Frontal cortex (tissue), 4 donors: Measurements from ENCODE around the gene CBX5. TPM values are rescaled to one million over a fixed set of nuclear protein-coding genes. Genes with fewer than 3 reads are reported as not detected.
A peak's percentile ranks its signal among the peaks of the same experiment; 100 is the strongest.
"Not testable (repeated sequence)": the region's sequence is repeated elsewhere in the genome, so short reads cannot be mapped to it uniquely, and the experiment has no call there.

ENCODE experiments used
- DNase-seq, 2 donors: peaks; one replicate each; pipeline ENCODE4 v3.0.0; 2012; ENCODE audit warnings: low spot score in 2 of 2
- FAIRE-seq: peaks from 2 replicates; lab custom pipeline; 2012; peaks lifted over from hg19 to GRCh38; lab: Jason Lieb, UNC
- total RNA-seq: library from RNA; depleted of rRNA; stranded (reverse); fragments of >200 nt; gene quantifications from one replicate; pipeline ENCODE4 v1.2.3, GENCODE V29; 2014
- donor health status: control.
- donor health status: control.
- donor health status: control.

CBX5 gene
- total RNA-seq, 1 donor from 2014 or later: 83.2 TPM

GRCh38 chr12:54273981-54274380 lies 5.9 kb downstream of the CBX5 start:
- FAIRE-seq: no peak
- no peak for DNase-seq

GRCh38 chr12:54272214-54272613 lies 7.7 kb downstream of the CBX5 start:
- DNase-seq (no peak), FAIRE-seq (no peak)

- FAIRE-seq: no peak
- DNase-seq: no peak
Measured at GRCh38 chr12:54270345-54270744, 9.6 kb downstream of the CBX5 start.

GRCh38 chr12:54266852-54267251 lies 13.1 kb downstream of the CBX5 start:
- FAIRE-seq (no peak), DNase-seq (no peak)

GRCh38 chr12:54265364-54265812 lies 14.5 kb downstream of the CBX5 start:
- FAIRE-seq: no peak

GRCh38 chr12:54262403-54262925 lies 17.5 kb downstream of the CBX5 start:
- FAIRE-seq (no peak), DNase-seq (no peak)

More at GRCh38 chr12:54265364-54265812, 14.5 kb downstream of the CBX5 start:
- no peak for DNase-seq

GRCh38 chr12:54261815-54262402 lies 18.0 kb downstream of the CBX5 start:
- FAIRE-seq (no peak), DNase-seq (no peak)

GRCh38 chr12:54259194-54260011 lies 20.5 kb downstream of the CBX5 start:
- FAIRE-seq (no peak), DNase-seq (peak; percentile 70 to 80)

GRCh38 chr12:54258201-54258681 lies 21.7 kb downstream of the CBX5 start:
- no peak for DNase-seq
- no peak for FAIRE-seq

GRCh38 chr12:54257332-54257731 lies 22.6 kb downstream of the CBX5 start:
- no peak for FAIRE-seq
- DNase-seq: no peak

GRCh38 chr12:54253240-54253639 lies 26.7 kb downstream of the CBX5 start:
- no peak for FAIRE-seq
- DNase-seq: no peak

- FAIRE-seq (no peak), DNase-seq (peak; percentile 41 to 50)
Measured at GRCh38 chr12:54251667-54252284, 28.1 kb downstream of the CBX5 start.

GRCh38 chr12:54249489-54249888 lies 30.4 kb downstream of the CBX5 start:
- FAIRE-seq (no peak), DNase-seq (no peak)

GRCh38 chr12:54246011-54246641 lies 33.8 kb downstream of the CBX5 start:
- FAIRE-seq (no peak), DNase-seq (no peak)

GRCh38 chr12:54240971-54241588 lies 38.8 kb downstream of the CBX5 start:
- DNase-seq (no peak), FAIRE-seq (no peak)

GRCh38 chr12:54240129-54240528 lies 39.8 kb downstream of the CBX5 start:
- DNase-seq (no peak), FAIRE-seq (no peak)

GRCh38 chr12:54239620-54240019 lies 40.3 kb downstream of the CBX5 start:
- DNase-seq (no peak), FAIRE-seq (no peak)

GRCh38 chr12:54238531-54238930 lies 41.4 kb downstream of the CBX5 start:
- FAIRE-seq (no peak), DNase-seq (no peak)

GRCh38 chr12:54232790-54233189 lies 47.1 kb downstream of the CBX5 start:
- no peak for FAIRE-seq
- no peak for DNase-seq

GRCh38 chr12:54231269-54231668 lies 48.7 kb downstream of the CBX5 start:
- not testable (repeated sequence) for FAIRE-seq, DNase-seq
